ENCODE data around the gene AMFR.

The AMFR gene

GRCh38 chr16:56351481-56351880, 73.9 kb downstream of the AMFR start:
- no peak for TF ChIP-seq CTCF (IDR thresholded peaks at IDR 0.05; ENCODE audit: insufficient read depth, missing control alignments)
- FAIRE-seq: no peak

GRCh38 chr16:56350491-56351405, 74.6 kb downstream of the AMFR start:
- TF ChIP-seq CTCF (IDR thresholded peaks at IDR 0.05; ENCODE audit: insufficient read depth, missing control alignments): no peak
- no peak for DNase-seq (ENCODE audit: insufficient read length, low spot score)
- FAIRE-seq: no peak

More at GRCh38 chr16:56351481-56351880, 73.9 kb downstream of the AMFR start:
- no peak for DNase-seq (ENCODE audit: insufficient read length, low spot score)

GRCh38 chr16:56349711-56350161, 75.6 kb downstream of the AMFR start:
- TF ChIP-seq CTCF (IDR thresholded peaks at IDR 0.05; ENCODE audit: insufficient read depth, missing control alignments): no peak
- no peak for FAIRE-seq
- DNase-seq (ENCODE audit: insufficient read length, low spot score): no peak

GRCh38 chr16:56349086-56349415, 76.3 kb downstream of the AMFR start:
- DNase-seq (ENCODE audit: insufficient read length, low spot score) (no peak), FAIRE-seq (no peak)
- TF ChIP-seq CTCF (IDR thresholded peaks at IDR 0.05; ENCODE audit: insufficient read depth, missing control alignments): no peak

GRCh38 chr16:56348168-56349085, 76.9 kb downstream of the AMFR start:
- FAIRE-seq (no peak), DNase-seq (ENCODE audit: insufficient read length, low spot score) (no peak)
- no peak for TF ChIP-seq CTCF (IDR thresholded peaks at IDR 0.05; ENCODE audit: insufficient read depth, missing control alignments)

- FAIRE-seq (no peak), DNase-seq (ENCODE audit: insufficient read length, low spot score) (no peak)
- no peak for TF ChIP-seq CTCF (IDR thresholded peaks at IDR 0.05; ENCODE audit: insufficient read depth, missing control alignments)
These were observed 77.7 kb downstream of the AMFR start for GRCh38 chr16:56347670-56348069.
